Upper lobe of left lung (tissue), 4 donors: ENCODE results near the gene KRTAP3-3.

Experiments used
- POLR2AphosphoS5 ChIP-seq, 2 donors: sonication (generic); formaldehyde crosslinking; IDR thresholded peaks; one replicate each; pipeline ENCODE4 v1.5.1; 2017; ENCODE audit warnings: antibody characterized with exemption in 2 of 2
- TF ChIP-seq, protein P1 (sequence below), 6 experiments: fragments of 450-650 bp in 4 of 6; fragments of 200-600 bp in 2 of 6; sonication (generic) in 2 of 6; IDR thresholded peaks; one replicate each; pipeline ENCODE4 v1.5.1; 2016 to 2019; ENCODE audit warnings: antibody characterized with exemption in 6 of 6

DNA sequence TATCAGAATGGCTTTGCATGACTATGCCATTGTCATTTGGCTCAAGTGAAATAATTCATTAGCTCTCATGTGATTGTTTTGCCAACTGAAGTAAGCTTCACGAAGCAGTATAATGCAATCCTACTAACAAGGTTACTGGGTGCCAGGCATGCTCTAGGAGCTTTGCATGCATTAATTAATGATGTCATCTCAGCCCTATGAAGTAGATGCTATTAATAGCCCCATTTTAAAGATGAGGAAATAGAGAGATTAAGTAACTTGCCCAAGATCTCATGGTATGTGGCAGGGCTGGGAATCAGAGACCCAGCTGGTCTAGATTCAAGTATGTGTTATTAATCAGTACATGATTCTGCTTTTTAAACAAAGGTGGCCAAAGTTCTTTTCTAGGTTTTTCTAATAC, 41.3 kb downstream of the KRTAP3-3 start:
- TF ChIP-seq, protein P1, sequence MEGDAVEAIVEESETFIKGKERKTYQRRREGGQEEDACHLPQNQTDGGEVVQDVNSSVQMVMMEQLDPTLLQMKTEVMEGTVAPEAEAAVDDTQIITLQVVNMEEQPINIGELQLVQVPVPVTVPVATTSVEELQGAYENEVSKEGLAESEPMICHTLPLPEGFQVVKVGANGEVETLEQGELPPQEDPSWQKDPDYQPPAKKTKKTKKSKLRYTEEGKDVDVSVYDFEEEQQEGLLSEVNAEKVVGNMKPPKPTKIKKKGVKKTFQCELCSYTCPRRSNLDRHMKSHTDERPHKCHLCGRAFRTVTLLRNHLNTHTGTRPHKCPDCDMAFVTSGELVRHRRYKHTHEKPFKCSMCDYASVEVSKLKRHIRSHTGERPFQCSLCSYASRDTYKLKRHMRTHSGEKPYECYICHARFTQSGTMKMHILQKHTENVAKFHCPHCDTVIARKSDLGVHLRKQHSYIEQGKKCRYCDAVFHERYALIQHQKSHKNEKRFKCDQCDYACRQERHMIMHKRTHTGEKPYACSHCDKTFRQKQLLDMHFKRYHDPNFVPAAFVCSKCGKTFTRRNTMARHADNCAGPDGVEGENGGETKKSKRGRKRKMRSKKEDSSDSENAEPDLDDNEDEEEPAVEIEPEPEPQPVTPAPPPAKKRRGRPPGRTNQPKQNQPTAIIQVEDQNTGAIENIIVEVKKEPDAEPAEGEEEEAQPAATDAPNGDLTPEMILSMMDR (IDR thresholded peaks at IDR 0.05) = no peak
- TF ChIP-seq POLR2AphosphoS5 (IDR thresholded peaks at IDR 0.05) = no peak
